ENCODE measurements around the gene REXO5. TPM values are rescaled to one million over a fixed set of nuclear protein-coding genes. Genes with fewer than 3 reads are reported as not detected.

Gene REXO5, protein sequence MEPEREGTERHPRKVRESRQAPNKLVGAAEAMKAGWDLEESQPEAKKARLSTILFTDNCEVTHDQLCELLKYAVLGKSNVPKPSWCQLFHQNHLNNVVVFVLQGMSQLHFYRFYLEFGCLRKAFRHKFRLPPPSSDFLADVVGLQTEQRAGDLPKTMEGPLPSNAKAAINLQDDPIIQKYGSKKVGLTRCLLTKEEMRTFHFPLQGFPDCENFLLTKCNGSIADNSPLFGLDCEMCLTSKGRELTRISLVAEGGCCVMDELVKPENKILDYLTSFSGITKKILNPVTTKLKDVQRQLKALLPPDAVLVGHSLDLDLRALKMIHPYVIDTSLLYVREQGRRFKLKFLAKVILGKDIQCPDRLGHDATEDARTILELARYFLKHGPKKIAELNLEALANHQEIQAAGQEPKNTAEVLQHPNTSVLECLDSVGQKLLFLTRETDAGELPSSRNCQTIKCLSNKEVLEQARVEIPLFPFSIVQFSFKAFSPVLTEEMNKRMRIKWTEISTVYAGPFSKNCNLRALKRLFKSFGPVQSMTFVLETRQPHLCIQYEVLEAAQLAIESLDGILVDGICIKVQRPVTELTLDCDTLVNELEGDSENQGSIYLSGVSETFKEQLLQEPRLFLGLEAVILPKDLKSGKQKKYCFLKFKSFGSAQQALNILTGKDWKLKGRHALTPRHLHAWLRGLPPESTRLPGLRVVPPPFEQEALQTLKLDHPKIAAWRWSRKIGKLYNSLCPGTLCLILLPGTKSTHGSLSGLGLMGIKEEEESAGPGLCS
- 13.7 and 15.8 TPM in 2 replicates for total RNA-seq (2014; rRNA removed; shearing (Covaris generic))

DNA sequence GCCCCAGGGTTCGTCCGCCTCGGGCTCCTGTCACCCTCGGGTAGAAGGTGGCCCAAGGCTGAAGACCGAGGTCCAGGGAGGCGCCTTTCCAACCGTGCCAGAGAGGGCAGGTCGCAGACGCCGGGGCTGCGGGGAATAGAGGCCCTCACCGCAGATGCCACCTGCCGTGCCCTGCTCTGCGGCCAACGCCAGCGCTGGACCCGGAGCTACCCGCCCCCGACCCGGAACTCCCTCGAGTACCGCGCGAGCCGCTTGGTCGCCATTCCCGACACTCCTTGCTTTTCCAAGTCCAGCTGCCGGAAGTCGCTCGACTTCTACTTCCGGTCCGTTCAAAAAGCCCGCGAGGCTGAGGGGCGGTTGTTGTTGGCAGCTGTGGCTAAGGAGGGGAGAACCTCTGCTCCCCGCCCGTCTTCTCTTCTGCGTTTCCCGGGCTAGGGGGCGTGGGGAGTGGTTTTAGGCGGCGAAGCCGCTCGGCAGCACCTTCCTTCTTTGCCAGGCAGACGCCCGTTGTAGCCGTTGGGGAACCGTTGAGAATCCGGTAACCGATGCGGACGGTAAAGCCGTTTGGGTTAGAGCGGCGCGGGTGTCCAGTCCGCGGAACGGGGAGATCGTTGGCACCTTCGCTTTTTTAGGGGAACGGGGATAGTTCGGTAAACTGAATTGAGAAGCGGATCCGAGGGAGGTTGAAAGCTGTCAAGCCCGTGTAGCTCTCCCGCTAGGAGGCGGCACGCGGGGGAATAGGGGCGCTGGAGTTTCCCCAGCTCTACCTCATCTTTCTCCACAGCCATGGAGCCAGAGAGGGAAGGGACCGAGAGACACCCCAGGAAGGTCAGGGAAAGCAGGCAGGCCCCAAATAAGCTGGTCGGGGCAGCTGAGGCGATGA, at the start of gene REXO5, which contains the start of gene ERI2:
Gene REXO5, plus strand, starts transcription at position 360 of the 883 bp plus-strand sequence. Its CDS starts 427 bp downstream, at position 787.
Gene ERI2, minus strand, starts transcription at position 305 of the 883 bp plus-strand sequence. Its CDS starts 42 bp downstream, at position 263.

DNA sequence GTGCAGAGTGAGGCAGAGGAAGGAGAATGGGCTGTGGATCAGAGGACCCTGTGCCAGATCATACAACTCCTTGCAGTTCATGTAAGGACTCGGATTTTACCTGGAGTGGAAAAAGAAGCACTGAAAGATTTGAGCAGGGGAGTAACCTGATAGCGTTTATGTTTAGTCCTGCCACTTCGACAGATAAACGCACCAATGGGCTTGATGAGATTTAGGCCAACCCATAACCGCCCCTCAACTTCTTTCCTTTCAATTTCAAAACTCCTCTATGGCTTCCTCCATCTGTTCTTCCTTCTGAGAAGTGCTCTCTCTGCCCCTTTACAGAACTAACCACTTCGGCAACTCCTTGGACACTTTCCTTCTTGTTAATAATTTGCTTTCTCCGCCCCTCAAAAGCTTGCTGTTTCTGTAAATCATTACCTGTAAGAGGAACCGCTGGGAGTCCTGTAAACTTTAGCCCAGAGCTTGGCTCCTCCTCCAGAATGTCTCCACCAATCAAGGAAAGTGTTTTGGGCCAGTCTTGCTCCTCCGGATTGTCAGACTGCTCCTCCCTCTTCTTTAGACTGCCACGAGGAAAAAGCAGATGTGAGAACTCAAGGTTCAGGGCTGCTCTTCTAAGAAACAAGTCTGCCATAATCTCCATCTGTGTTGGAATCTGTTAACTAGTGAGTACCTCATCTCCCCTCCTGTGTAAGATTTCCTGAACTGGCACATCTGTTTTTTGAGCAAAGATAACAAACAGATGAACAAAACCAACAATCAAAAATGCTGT, 42.7 kb upstream of the REXO5 start, which contains the start of gene ACSM3:
Gene ACSM3, plus strand, starts transcription at position 554 of the 772 bp plus-strand sequence. CDS start 6,021 bp downstream, outside the sequence.

Small RNAs within 50 kb of the gene (small RNA-seq; reads per million reads assigned to genes)
- gene RF00618: not detected
- gene RNU6-944P: not detected

Other genes starting within 250 kb of the REXO5 start
- not detected in 2 replicates for gene ACSM2B, start 230.2 kb upstream of the REXO5 start, total RNA-seq (2014; rRNA removed; shearing (Covaris generic))
- gene ACSM1, start 108.8 kb upstream of the REXO5 start, total RNA-seq (2014; rRNA removed; shearing (Covaris generic)): not detected in 2 replicates
- 53.8 and 57.1 TPM in 2 replicates for gene THUMPD1, start 64.7 kb upstream of the REXO5 start, total RNA-seq (2014; rRNA removed; shearing (Covaris generic))
- 0.41 and 1.9 TPM in 2 replicates for gene ACSM3, start 42.5 kb upstream of the REXO5 start, total RNA-seq (2014; rRNA removed; shearing (Covaris generic))
- gene ERI2, start 55 bp upstream of the REXO5 start, total RNA-seq (2014; rRNA removed; shearing (Covaris generic)): 27.9 and 33.6 TPM in 2 replicates
- gene DCUN1D3, start 93.8 kb downstream of the REXO5 start, total RNA-seq (2014; rRNA removed; shearing (Covaris generic)): 6.1 and 6.8 TPM in 2 replicates
- 34.4 and 43.3 TPM in 2 replicates for gene LYRM1, start 94.2 kb downstream of the REXO5 start, total RNA-seq (2014; rRNA removed; shearing (Covaris generic))